ENCODE results near the gene LVRN. TPM values are rescaled to one million over a fixed set of nuclear protein-coding genes. Genes with fewer than 3 reads are reported as not detected.

The LVRN gene
- total and polyA plus RNA-seq, 4 donors = 0.26 to 11.0 (median 1.2) TPM

DNA sequence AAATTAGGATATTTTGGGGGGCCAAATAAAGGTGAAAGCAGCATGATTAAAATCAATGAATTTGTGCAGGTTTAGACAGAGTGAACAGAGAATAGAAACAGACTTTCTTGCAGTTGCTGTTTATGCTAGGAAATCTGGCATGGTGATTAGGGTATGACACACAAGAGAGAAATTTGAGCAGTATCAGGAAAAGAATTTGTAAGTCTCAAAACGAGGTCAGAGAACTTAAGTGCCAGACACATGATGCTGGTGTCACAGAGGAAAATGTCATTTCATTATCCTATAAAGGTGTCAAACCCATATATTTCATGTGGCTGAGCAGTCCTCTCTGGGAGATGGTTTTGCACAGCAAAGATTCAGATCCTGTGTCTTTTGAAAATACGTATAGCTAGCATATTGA, 15.7 kb downstream of the LVRN start:
- ATAC-seq (ENCODE audit: low FRiP score) (peak; percentile 74), DNase-seq (no peak)
- no peaks in the 10 kb centered on the region for H3K27me3 ChIP-seq (ENCODE audit: control insufficient read depth in 1 of 2, insufficient read depth in 2 of 2, low read length in 1 of 2)
- intact Hi-C loops (cut with DNase I) = loop anchor here in 1 of 2 donors (10.0 kb wide), 1 partner anchor 133 kb away; the partner anchor contains the start of genes AP3S1 and ATG12
- no peaks in the 10 kb centered on the region for H3K36me3 ChIP-seq (ENCODE audit: control insufficient read depth in 1 of 2, insufficient read depth in 2 of 2, low read length in 1 of 2)
- H3K4me1 ChIP-seq (ENCODE audit: control insufficient read depth in 1 of 2, insufficient read depth in 2 of 2, low read length in 2 of 2) = peaks cover 0 to 13% of the 10 kb centered on the region in 2 donors
- peak overlapping the region in 1 of 2 donors; percentile 46 for H3K27ac ChIP-seq (ENCODE audit: low read depth in 1 of 2, low read length in 2 of 2)
- WGBS, 2 donors = 10 to 12% methylated on average over 2 of the region's 2 CpGs
- H3K9me3 ChIP-seq (ENCODE audit: control insufficient read depth, low read length) = no peaks in the 10 kb centered on the region
- no peak overlapping the region for H3K4me3 ChIP-seq (ENCODE audit: low read length in 2 of 2)

DNA sequence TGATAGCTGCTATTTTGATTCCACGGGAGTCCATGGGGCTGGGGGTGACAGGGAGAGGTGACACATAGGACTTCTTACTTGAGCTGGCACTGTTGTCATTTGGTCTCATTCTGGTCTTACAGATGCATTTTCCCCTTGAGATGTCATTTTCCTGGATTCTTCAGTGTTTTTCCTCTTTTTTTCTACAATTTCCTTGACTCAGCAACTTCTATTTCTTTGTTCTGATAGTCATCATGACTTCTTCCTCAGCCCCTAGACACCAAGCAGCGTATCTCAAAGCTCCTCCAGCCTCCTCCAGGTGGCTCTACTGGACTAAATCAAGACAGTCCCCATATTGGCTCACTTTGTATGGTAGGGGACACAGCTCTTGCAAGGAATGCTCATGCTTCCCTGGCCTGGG, 16.5 kb downstream of the LVRN start:
- H3K36me3 ChIP-seq (ENCODE audit: control insufficient read depth in 1 of 2, insufficient read depth in 2 of 2, low read length in 1 of 2) = no peaks in the 10 kb centered on the region
- H3K9me3 ChIP-seq (ENCODE audit: control insufficient read depth, low read length) = no peaks in the 10 kb centered on the region
- peaks cover 0 to 13% of the 10 kb centered on the region in 2 donors for H3K4me1 ChIP-seq (ENCODE audit: control insufficient read depth in 1 of 2, insufficient read depth in 2 of 2, low read length in 2 of 2)
- H3K27ac ChIP-seq (ENCODE audit: low read depth in 1 of 2, low read length in 2 of 2) = peak overlapping the region; percentile 46 to 67
- H3K27me3 ChIP-seq (ENCODE audit: control insufficient read depth in 1 of 2, insufficient read depth in 2 of 2, low read length in 1 of 2) = no peaks in the 10 kb centered on the region
- H3K4me3 ChIP-seq (ENCODE audit: low read length in 2 of 2) = no peak overlapping the region
- ATAC-seq (ENCODE audit: low FRiP score) = peak; percentile 5
- 76 to 84% methylated on average over 2 of the region's 2 CpGs for WGBS, 2 donors
- intact Hi-C loops (cut with DNase I) = loop anchor here in 1 of 2 donors (10.0 kb wide), 1 partner anchor 134 kb away; the partner anchor contains the start of genes AP3S1 and ATG12
- no peak for DNase-seq

DNA sequence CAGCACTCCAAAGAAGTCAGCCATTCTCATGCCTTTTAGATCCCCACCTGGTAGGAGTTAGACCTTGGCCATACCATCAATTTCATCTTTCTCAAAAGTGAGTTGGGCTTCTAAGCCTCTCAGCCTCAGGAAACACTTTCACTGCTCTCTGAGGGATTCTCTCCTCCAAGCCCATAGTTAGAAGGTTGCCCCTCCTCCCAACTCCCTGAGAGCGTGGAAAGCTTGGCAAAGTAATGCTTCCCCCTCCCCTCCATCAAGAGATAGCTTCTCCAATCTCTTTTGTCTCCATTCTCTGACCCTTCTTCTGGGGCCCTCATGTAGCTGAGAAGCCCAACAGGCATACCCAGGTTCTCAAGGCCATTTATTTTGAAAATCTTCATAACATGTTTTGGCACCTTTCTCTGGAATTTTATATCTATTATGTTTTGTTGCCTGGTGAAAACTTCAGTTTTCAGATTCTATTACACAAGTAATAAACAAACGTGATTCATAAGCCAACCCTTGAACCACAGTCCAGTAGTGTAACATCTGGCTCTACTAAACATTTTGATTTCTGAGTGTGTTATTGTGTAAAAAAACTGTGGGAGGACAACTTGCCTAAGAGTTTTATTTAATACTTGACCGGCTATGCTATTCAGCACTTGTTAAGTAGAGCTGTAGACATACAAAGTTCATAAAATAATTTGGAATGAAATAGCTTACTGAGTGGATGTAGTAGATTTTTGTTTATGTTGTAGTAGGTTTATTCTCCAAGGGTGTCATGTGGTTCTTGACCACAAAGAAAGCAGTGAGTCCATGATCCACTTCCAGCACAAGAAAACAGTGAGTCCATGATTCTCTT, 17.1 kb downstream of the LVRN start:
- Histone ChIP-seq H3K4me1 (ENCODE audit: control insufficient read depth in 1 of 2, insufficient read depth in 2 of 2, low read length in 2 of 2) (peaks cover 0 to 15% of the 10 kb centered on the region in 2 donors), H3K36me3 (ENCODE audit: control insufficient read depth in 1 of 2, insufficient read depth in 2 of 2, low read length in 1 of 2) (no peaks in the 10 kb centered on the region), H3K9me3 (ENCODE audit: control insufficient read depth, low read length) (no peaks in the 10 kb centered on the region), H3K27me3 (ENCODE audit: control insufficient read depth in 1 of 2, insufficient read depth in 2 of 2, low read length in 1 of 2) (no peaks in the 10 kb centered on the region), H3K4me3 (ENCODE audit: low read length in 2 of 2) (no peak overlapping the region), H3K27ac (ENCODE audit: low read depth in 1 of 2, low read length in 2 of 2) (peak overlapping the region; percentile 37 to 60)
- DNase-seq = no peak
- intact Hi-C loops (cut with DNase I) = loop anchor here in 1 of 2 donors (10.0 kb wide), 1 partner anchor 135 kb away; the partner anchor contains the start of genes AP3S1 and ATG12
- peak; percentile 60 for ATAC-seq (ENCODE audit: low FRiP score)
- 57 to 59% methylated on average over 3 of the region's 3 CpGs for WGBS, 2 donors

DNA sequence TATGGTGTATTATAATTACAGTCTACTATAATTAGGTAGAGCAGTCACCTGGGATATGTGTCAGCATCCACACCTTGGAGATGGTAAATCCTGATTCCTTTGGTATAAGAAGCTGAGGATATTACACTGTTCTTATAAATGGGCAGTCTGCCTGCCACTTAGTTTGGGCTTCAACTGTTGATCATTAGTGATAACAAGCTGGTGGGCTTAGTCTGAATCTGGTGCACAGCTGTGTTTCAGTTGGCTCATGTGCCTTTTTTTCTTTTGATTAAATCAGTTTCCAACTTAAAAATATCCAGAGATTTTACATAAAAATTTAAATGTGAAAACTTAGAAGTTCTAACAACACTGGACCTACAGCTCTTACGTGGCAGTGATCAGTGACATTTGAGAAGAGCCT, 21.2 kb downstream of the LVRN start:
- Histone ChIP-seq H3K36me3 (ENCODE audit: control insufficient read depth in 1 of 2, insufficient read depth in 2 of 2, low read length in 1 of 2) (no peaks in the 10 kb centered on the region), H3K4me1 (ENCODE audit: control insufficient read depth in 1 of 2, insufficient read depth in 2 of 2, low read length in 2 of 2) (peaks cover 1 to 19% of the 10 kb centered on the region in 2 donors), H3K9me3 (ENCODE audit: control insufficient read depth, low read length) (no peaks in the 10 kb centered on the region), H3K27me3 (ENCODE audit: control insufficient read depth in 1 of 2, insufficient read depth in 2 of 2, low read length in 1 of 2) (no peaks in the 10 kb centered on the region), H3K4me3 (ENCODE audit: low read length in 2 of 2) (no peak overlapping the region), H3K27ac (ENCODE audit: low read depth in 1 of 2, low read length in 2 of 2) (no peak overlapping the region)
- no peak for ATAC-seq (ENCODE audit: low FRiP score)
- intact Hi-C loops (cut with DNase I) = no loop called here
- DNase-seq = no peak
- WGBS, 2 donors = 25 to 28% methylated on average over 1 of the region's 1 CpG

DNA sequence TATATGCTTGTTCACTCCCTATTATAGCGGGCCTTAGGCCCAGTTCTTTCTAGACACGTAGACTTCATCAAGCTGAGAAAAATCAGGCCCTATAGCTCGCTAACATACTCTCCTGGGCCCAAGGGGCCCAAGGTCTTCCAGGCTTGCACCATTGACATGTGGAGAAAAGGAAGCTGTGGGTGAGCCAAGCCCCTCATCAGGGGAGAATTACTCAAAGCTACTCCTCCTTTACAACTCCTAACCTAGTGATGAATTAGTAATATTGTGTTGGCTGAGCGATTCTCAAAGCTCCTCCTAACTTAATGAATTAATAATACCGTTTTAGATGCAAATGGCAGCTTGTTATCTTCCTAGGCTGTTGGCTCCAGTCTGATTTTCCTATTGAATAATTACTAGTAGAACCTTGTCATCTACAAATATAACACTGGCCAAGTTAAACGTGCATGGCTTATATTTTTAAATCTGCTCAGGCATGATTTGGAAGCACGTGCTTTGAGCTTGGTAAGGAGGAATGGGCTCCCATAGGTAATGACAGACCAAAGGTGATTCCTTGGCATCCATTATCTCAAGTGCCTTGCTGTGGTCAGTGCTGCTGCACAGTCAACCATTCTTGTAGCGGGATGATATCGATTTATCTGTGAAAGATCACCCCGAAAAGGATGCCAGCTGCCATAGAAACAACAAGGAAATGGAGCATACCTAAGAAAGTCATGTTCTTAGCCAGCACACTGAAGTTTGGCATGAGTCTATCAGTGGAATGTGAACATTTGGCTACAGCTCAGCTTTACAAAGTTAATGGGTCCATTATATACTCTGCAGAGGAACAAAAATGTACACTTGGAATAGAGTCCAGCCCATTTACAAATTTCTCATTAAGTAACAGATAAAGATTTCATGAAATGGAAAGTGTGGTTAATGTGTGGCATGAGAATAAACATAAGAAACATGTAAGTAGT, 23.8 kb downstream of the LVRN start:
- peaks cover 1 to 10% of the 10 kb centered on the region in 2 donors for H3K4me1 ChIP-seq (ENCODE audit: control insufficient read depth in 1 of 2, insufficient read depth in 2 of 2, low read length in 2 of 2)
- WGBS, 2 donors = 27 to 31% methylated on average over 10 of the region's 10 CpGs
- peak overlapping the region; percentile 76 to 94 for H3K27ac ChIP-seq (ENCODE audit: low read depth in 1 of 2, low read length in 2 of 2)
- intact Hi-C loops (cut with DNase I) = no loop called here
- H3K36me3 ChIP-seq (ENCODE audit: control insufficient read depth in 1 of 2, insufficient read depth in 2 of 2, low read length in 1 of 2) = no peaks in the 10 kb centered on the region
- no peaks in the 10 kb centered on the region for H3K9me3 ChIP-seq (ENCODE audit: control insufficient read depth, low read length)
- no peaks in the 10 kb centered on the region for H3K27me3 ChIP-seq (ENCODE audit: control insufficient read depth in 1 of 2, insufficient read depth in 2 of 2, low read length in 1 of 2)
- H3K4me3 ChIP-seq (ENCODE audit: low read length in 2 of 2) = peak overlapping the region in 1 of 2 donors; percentile 39
- DNase-seq = no peak
- ATAC-seq (ENCODE audit: low FRiP score) = no peak

DNA sequence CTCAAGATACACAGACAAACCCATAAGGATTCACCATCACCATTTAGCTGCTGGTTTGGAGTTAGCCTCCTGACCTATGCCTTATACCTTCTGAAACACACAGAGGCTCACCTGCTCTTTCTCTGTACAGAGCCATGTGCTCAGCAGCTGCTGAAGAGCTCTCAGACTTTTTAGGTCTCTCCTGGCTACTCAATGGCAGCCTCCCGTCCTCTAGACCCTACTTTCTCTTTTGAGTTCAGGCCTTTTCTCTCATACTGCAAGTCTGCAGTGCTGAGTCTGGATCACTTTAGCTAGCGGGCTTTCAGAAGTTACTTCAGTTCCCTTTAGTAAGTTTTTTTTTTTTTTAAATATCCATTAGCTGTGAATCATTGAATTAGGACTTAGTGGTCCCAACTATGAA, 25.7 kb downstream of the LVRN start:
- H3K36me3 ChIP-seq (ENCODE audit: control insufficient read depth in 1 of 2, insufficient read depth in 2 of 2, low read length in 1 of 2) = no peaks in the 10 kb centered on the region
- 92 to 94% methylated on average over 2 of the region's 2 CpGs for WGBS, 2 donors
- ATAC-seq (ENCODE audit: low FRiP score) (no peak), DNase-seq (no peak)
- H3K9me3 ChIP-seq (ENCODE audit: control insufficient read depth, low read length) = no peaks in the 10 kb centered on the region
- no peaks in the 10 kb centered on the region for H3K27me3 ChIP-seq (ENCODE audit: control insufficient read depth in 1 of 2, insufficient read depth in 2 of 2, low read length in 1 of 2)
- H3K27ac ChIP-seq (ENCODE audit: low read depth in 1 of 2, low read length in 2 of 2) = peak overlapping the region in 1 of 2 donors; percentile 28
- H3K4me3 ChIP-seq (ENCODE audit: low read length in 2 of 2) = no peak overlapping the region
- intact Hi-C loops (cut with DNase I) = no loop called here
- H3K4me1 ChIP-seq (ENCODE audit: control insufficient read depth in 1 of 2, insufficient read depth in 2 of 2, low read length in 2 of 2) = peaks cover 5 to 12% of the 10 kb centered on the region in 2 donors

DNA sequence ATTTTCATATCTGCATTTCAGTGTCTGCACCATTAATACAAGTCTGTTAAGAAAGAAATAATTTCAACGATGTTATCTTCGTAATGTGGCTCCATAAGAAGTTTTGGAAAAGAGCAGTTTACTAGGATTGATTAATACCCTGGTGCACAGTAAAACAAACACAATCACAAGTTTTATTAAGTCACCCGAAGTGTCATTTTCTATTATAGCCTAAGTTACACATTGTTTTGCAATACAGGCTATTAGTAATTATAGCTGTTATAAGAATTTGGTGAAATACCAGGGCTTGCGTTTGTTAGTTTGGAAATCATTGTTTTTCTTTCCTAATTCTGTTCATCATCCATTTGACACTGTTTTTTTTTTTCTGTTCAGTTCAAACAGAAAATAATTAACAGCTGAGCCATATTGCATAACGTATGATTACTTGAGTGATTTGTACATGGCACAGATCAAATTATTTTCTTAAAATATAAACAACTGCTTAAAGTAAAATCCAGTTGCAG, 30.6 kb downstream of the LVRN start:
- H3K4me1 ChIP-seq (ENCODE audit: control insufficient read depth in 1 of 2, insufficient read depth in 2 of 2, low read length in 2 of 2) = peaks cover 2 to 3% of the 10 kb centered on the region in 2 donors
- 58 to 64% methylated on average over 5 of the region's 5 CpGs for WGBS, 2 donors
- no peaks in the 10 kb centered on the region for H3K27me3 ChIP-seq (ENCODE audit: control insufficient read depth in 1 of 2, insufficient read depth in 2 of 2, low read length in 1 of 2)
- H3K27ac ChIP-seq (ENCODE audit: low read depth in 1 of 2, low read length in 2 of 2) = no peak overlapping the region
- DNase-seq (no peak), ATAC-seq (ENCODE audit: low FRiP score) (peak; percentile 33)
- H3K36me3 ChIP-seq (ENCODE audit: control insufficient read depth in 1 of 2, insufficient read depth in 2 of 2, low read length in 1 of 2) = no peaks in the 10 kb centered on the region
- H3K9me3 ChIP-seq (ENCODE audit: control insufficient read depth, low read length) = no peaks in the 10 kb centered on the region
- H3K4me3 ChIP-seq (ENCODE audit: low read length in 2 of 2) = no peak overlapping the region
- intact Hi-C loops (cut with DNase I) = no loop called here

DNA sequence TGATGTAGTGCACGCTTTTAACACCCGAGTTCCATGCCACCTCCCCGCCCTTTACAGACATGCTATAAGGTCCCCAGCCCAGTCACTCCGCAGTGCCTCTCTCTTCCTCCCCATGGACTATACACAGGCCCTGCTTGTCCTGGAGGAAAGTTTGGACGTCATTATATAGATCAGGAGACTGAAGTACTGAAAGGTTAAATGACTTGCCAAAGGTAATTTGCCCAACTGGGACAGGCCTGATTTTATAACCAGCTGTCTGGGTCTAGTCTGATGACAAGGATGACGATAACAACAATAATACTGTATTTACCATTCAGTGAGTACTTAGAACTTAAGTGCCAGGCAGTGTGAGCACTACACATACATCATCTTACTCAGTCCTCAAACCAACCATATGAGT, 33.1 kb downstream of the LVRN start:
- Histone ChIP-seq H3K27me3 (ENCODE audit: control insufficient read depth in 1 of 2, insufficient read depth in 2 of 2, low read length in 1 of 2) (no peaks in the 10 kb centered on the region), H3K36me3 (ENCODE audit: control insufficient read depth in 1 of 2, insufficient read depth in 2 of 2, low read length in 1 of 2) (no peaks in the 10 kb centered on the region), H3K4me1 (ENCODE audit: control insufficient read depth in 1 of 2, insufficient read depth in 2 of 2, low read length in 2 of 2) (peaks cover 2 to 3% of the 10 kb centered on the region in 2 donors), H3K4me3 (ENCODE audit: low read length in 2 of 2) (no peak overlapping the region), H3K9me3 (ENCODE audit: control insufficient read depth, low read length) (no peaks in the 10 kb centered on the region), H3K27ac (ENCODE audit: low read depth in 1 of 2, low read length in 2 of 2) (no peak overlapping the region)
- no peak for ATAC-seq (ENCODE audit: low FRiP score)
- intact Hi-C loops (cut with DNase I) = no loop called here
- 93 to 95% methylated on average over 6 of the region's 6 CpGs for WGBS, 2 donors
- no peak for DNase-seq
